HCT116 (cell line): ENCODE data around the gene NHP2. TPM values are rescaled to one million over a fixed set of nuclear protein-coding genes. Genes with fewer than 3 reads are reported as not detected.

Experiments used
- ATAC-seq: fragments of 200-7000 bp; cut with Tn5 transposase; 2 replicates; pipeline ENCODE4 v1.9.1; 2020; ENCODE audit warnings: mild to moderate bottlenecking, moderate library complexity
- BruUV-seq: library from RNA; stranded (reverse); fragments of 400-500 nt; replicated peaks from 2 replicates; lab custom pipeline; 2021; lab: Mats Ljungman, UMichigan
- CTCF ChIA-PET: fragments of 300-600 bp; sonication (Branson Sonifier 250); formaldehyde crosslinking; loops from one replicate; lab custom pipeline; 2021; ENCODE audit warnings: antibody characterized with exemption; lab: Charles Lee
- POLR2A ChIA-PET: fragments of 300-600, 350-600 bp; sonication (Branson Sonifier 250); formaldehyde crosslinking; loops from one replicate; lab custom pipeline; 2021; ENCODE audit warnings: antibody characterized with exemption; lab: Charles Lee
- RAD21 ChIA-PET, 2 experiments: fragments of 300-600 bp; sonication (Branson Sonifier 250); formaldehyde crosslinking; loops; one replicate each; lab custom pipeline; 2023; ENCODE audit warnings: low total read pairs in 2 of 2; ENCODE audit not compliant: uncharacterized antibody in 2 of 2, unreplicated experiment in 2 of 2, low non-redundant PET in 1 of 2; lab: Charles Lee
- DNase-seq: peaks from one replicate; pipeline ENCODE4 v3.0.0-alpha.2; 2010; ENCODE audit warnings: low read depth, low spot score
- H2AFZ ChIP-seq: fragments of 200-600 bp; shearing (Covaris generic), sonication (generic); 2 replicates; pipeline ENCODE4 v1.6.1; 2017; ENCODE audit warnings: low read depth, mixed run types, mixed read lengths, antibody characterized with exemption, low read length; ENCODE audit not compliant: poor library complexity, severe bottlenecking
- H3K27ac ChIP-seq: 2 replicates; pipeline ENCODE4 v1.5.1; 2012; ENCODE audit warnings: low read depth, low read length
- H3K27me3 ChIP-seq: fragments of 200-600 bp; sonication (generic); 2 replicates; pipeline ENCODE4 v1.6.1; 2016; ENCODE audit warnings: mixed run types, low read length, mixed read lengths; ENCODE audit not compliant: insufficient read depth
- H3K36me3 ChIP-seq, 2 experiments: fragments of 200-500 bp in 1 of 2; fragments of 200-600 bp in 1 of 2; sonication (Bioruptor generic) in 1 of 2; sonication (generic) in 1 of 2; 2 replicates each; pipeline versions ENCODE4 v1.5.1 to v1.6.1; 2014 to 2016; ENCODE audit warnings: low read length in 2 of 2, inconsistent platforms in 1 of 2, mixed read lengths in 1 of 2, mixed run types in 1 of 2; ENCODE audit not compliant: insufficient read depth in 2 of 2, control insufficient read depth in 1 of 2
- H3K4me1 ChIP-seq, 2 experiments: fragments of 200-600 bp in 1 of 2; sonication (generic) in 1 of 2; 2 replicates each; pipeline versions ENCODE4 v1.5.1 to v1.6.1; 2012 to 2017; ENCODE audit warnings: low read length in 2 of 2, inconsistent platforms in 1 of 2, mild to moderate bottlenecking in 1 of 2, mixed read lengths in 1 of 2, mixed run types in 1 of 2, moderate library complexity in 1 of 2; ENCODE audit not compliant: insufficient read depth in 2 of 2, control insufficient read depth in 1 of 2
- H3K4me2 ChIP-seq: fragments of 200-600 bp; sonication (generic); 2 replicates; pipeline ENCODE4 v1.6.1; 2017; ENCODE audit warnings: mixed run types, low read length, mixed read lengths
- H3K4me3 ChIP-seq, 2 experiments: fragments of 200-600 bp in 1 of 2; sonication (generic) in 1 of 2; replicated peaks in 1 of 2; 2 replicates each; pipeline ENCODE4 v1.5.1; 2011 to 2016; ENCODE audit warnings: low read length in 2 of 2, control low read depth in 1 of 2, low read depth in 1 of 2, mild to moderate bottlenecking in 1 of 2, mixed read lengths in 1 of 2, mixed run types in 1 of 2
- H3K79me2 ChIP-seq: fragments of 200-600 bp; sonication (generic); 2 replicates; pipeline ENCODE4 v1.6.1; 2017; ENCODE audit warnings: mild to moderate bottlenecking, mixed run types, low read length, moderate library complexity, mixed read lengths; ENCODE audit not compliant: insufficient read depth
- H3K9ac ChIP-seq: fragments of 200-600 bp; sonication (generic); 2 replicates; pipeline ENCODE4 v1.6.1; 2016; ENCODE audit warnings: low read length, mixed read lengths
- H3K9me2 ChIP-seq: fragments of 200-600 bp; sonication (generic), shearing (Covaris generic); 2 replicates; pipeline ENCODE4 v1.6.1; 2017; ENCODE audit warnings: mixed run types, mild to moderate bottlenecking, moderate library complexity; ENCODE audit not compliant: insufficient read depth
- H3K9me3 ChIP-seq, 2 experiments: fragments of 200-500 bp in 1 of 2; fragments of 200-600 bp in 1 of 2; sonication (Bioruptor generic) in 1 of 2; sonication (generic) in 1 of 2; 2 replicates each; pipeline ENCODE4 v1.6.1; 2014 to 2017; ENCODE audit warnings: low read length in 2 of 2, mixed read lengths in 2 of 2, inconsistent platforms in 1 of 2, low read depth in 1 of 2, mild to moderate bottlenecking in 1 of 2, mixed run types in 1 of 2, moderate library complexity in 1 of 2; ENCODE audit not compliant: control insufficient read depth in 1 of 2, insufficient read depth in 1 of 2
- H4K20me1 ChIP-seq: fragments of 200-600 bp; sonication (generic), shearing (Covaris generic); 2 replicates; pipeline ENCODE4 v1.6.1; 2017; ENCODE audit warnings: mixed run types, mild to moderate bottlenecking, moderate library complexity; ENCODE audit not compliant: insufficient read depth
- ATF3 ChIP-seq: IDR thresholded peaks from 2 replicates; pipeline ENCODE4 v1.6.1; 2012
- CBX3 ChIP-seq: IDR thresholded peaks from 2 replicates; pipeline ENCODE4 v1.6.1; 2012; ENCODE audit warnings: low read depth
- CEBPB ChIP-seq: IDR thresholded peaks from 2 replicates; pipeline ENCODE4 v1.6.1; 2012; ENCODE audit warnings: low read depth
- EGR1 ChIP-seq: IDR thresholded peaks from 2 replicates; pipeline ENCODE4 v1.6.1; 2012; ENCODE audit warnings: low read depth
- FOSL1 ChIP-seq: IDR thresholded peaks from 2 replicates; pipeline ENCODE4 v1.6.1; 2012; ENCODE audit warnings: low read depth
- MAX ChIP-seq: IDR thresholded peaks from 2 replicates; pipeline ENCODE4 v1.6.1; 2012
- REST ChIP-seq: IDR thresholded peaks from 2 replicates; pipeline ENCODE4 v1.6.1; 2012; ENCODE audit warnings: low read depth
- TCF7L2 ChIP-seq: IDR thresholded peaks from 2 replicates; pipeline ENCODE4 v1.7.0; 2011; ENCODE audit warnings: borderline replicate concordance, inconsistent platforms; ENCODE audit not compliant: insufficient read depth, insufficient read length; ENCODE audit errors: extremely low read depth
- ZBTB33 ChIP-seq: IDR thresholded peaks from 2 replicates; pipeline ENCODE4 v1.6.1; 2011; ENCODE audit warnings: mild to moderate bottlenecking, low read length, moderate library complexity; ENCODE audit not compliant: insufficient replicate concordance; ENCODE audit errors: extremely low read depth
- ZFX ChIP-seq: fragments of 450-650 bp; IDR thresholded peaks from 2 replicates; pipeline ENCODE4 v1.6.1; 2017
- intact Hi-C: fragments of 100-400 bp; cut with micrococcal nuclease; formaldehyde crosslinking; loops from 2 replicates; pipeline ENCODE4 v1.10.0; 2022
- total RNA-seq: library from RNA; stranded (reverse); gene quantifications from one replicate; pipeline ENCODE4 v1.2.1, GENCODE V29; 2021; ENCODE audit not compliant: unreplicated experiment

The NHP2 gene
- total RNA-seq, 1 experiment from 2014 or later = 260 TPM

GRCh38 chr5:178180141-178180863 is 26.6 kb upstream of the NHP2 start:
- Histone ChIP-seq H3K36me3 (no peaks in the 10 kb centered on the region), H2AFZ (no peak overlapping the region), H3K9me3 (no peaks in the 10 kb centered on the region), H3K9me2 (no peaks in the 10 kb centered on the region), H4K20me1 (no peaks in the 10 kb centered on the region), H3K79me2 (no peaks in the 10 kb centered on the region), H3K4me3 (no peak overlapping the region), H3K9ac (no peak overlapping the region), H3K27ac (no peak overlapping the region), H3K27me3 (no peaks in the 10 kb centered on the region), H3K4me1 (no peaks in the 10 kb centered on the region), H3K4me2 (no peak overlapping the region)
- TF ChIP-seq FOSL1 (no peak), CEBPB (no peak), ZFX (no peak), ZBTB33 (no peak), CBX3 (no peak), ATF3 (no peak), EGR1 (no peak), REST (no peak), TCF7L2 (no peak), MAX (no peak)
- CTCF ChIA-PET = no interaction called here
- no TSS peak for BruUV-seq
- POLR2A ChIA-PET = no interaction called here
- intact Hi-C loops = no loop called here
- DNase-seq = no peak
- ATAC-seq = no peak
- RAD21 ChIA-PET = no interaction called here
